Pancreas (tissue), 10 donors: ENCODE data around the gene ANKRD44. TPM values are rescaled to one million over a fixed set of nuclear protein-coding genes. Genes with fewer than 3 reads are reported as not detected.

Experiments used
- ATAC-seq, 4 donors: fragments of 200-7000 bp; cut with Tn5 transposase; one replicate each; pipeline versions ENCODE4 v1.8.0 to v1.9.1; 2020; ENCODE audit warnings: mild to moderate bottlenecking in 4 of 4, moderate library complexity in 4 of 4
- DNase-seq, 6 donors: peaks; one replicate each; pipeline ENCODE4 v3.0.0-alpha.2; 2020
- FAIRE-seq: peaks from 2 replicates; lab custom pipeline; 2012; peaks lifted over from hg19 to GRCh38; lab: Jason Lieb, UNC
- H3K27ac ChIP-seq, 4 donors: fragments of 200-600 bp; sonication (generic); 1 replicate in 3 of 4; 2 replicates in 1 of 4; pipeline versions ENCODE4 v1.5.0 to v1.8.0; 2020
- H3K27me3 ChIP-seq, 4 donors: fragments of 200-600 bp; one replicate each; pipeline ENCODE4 v1.8.0; 2021
- H3K36me3 ChIP-seq, 3 donors: fragments of 200-600 bp; sonication (generic) in 1 of 3; one replicate each; pipeline versions ENCODE4 v1.5.0 to v1.8.0; 2020 to 2021
- H3K4me1 ChIP-seq, 3 donors: fragments of 200-600 bp; one replicate each; pipeline ENCODE4 v1.8.0; 2021
- H3K4me3 ChIP-seq, 4 donors: fragments of 200-600 bp; sonication (generic) in 2 of 4; one replicate each; pipeline versions ENCODE4 v1.5.0 to v1.8.0; 2020 to 2021
- H3K9me3 ChIP-seq, 4 donors: fragments of 200-600 bp; one replicate each; pipeline ENCODE4 v1.8.0; 2021
- CTCF ChIP-seq, 4 donors: fragments of 200-600 bp; sonication (generic) in 3 of 4; IDR thresholded peaks; one replicate each; pipeline versions ENCODE4 v1.5.0 to v1.8.0; 2021; ENCODE audit warnings: antibody characterized with exemption in 4 of 4
- WGBS, 2 donors: extraction: QIAGEN DNeasy Blood & Tissue Kit; methylation state at CpG; one replicate each; pipeline ENCODE4 v1.1.7; 2013; 5-methylcytosine and 5-hydroxymethylcytosine counted together
- intact Hi-C, 3 donors: fragments of 100-400 bp; cut with DNase I; formaldehyde crosslinking; loops; one replicate each; pipeline versions ENCODE4 v1.11.1 to v1.14.2; 2022
- polyA plus RNA-seq, 2 donors: library from polyadenylated mRNA; stranded (reverse); fragments of 200-250 nt; gene quantifications; one replicate each; pipeline ENCODE4 v1.2.3, GENCODE V29; 2013
- total RNA-seq, 6 donors: library from RNA; stranded (reverse); fragmentation: NEBNext Ultra II Directional in 4 of 6; extraction: Animal tissue kit (Norgen Biotek cat#: 25700) in 4 of 6; gene quantifications; one replicate each; pipeline versions ENCODE4 v1.2.1 to v1.2.4, GENCODE V29; 2021 to 2023
- donor health status: healthy with polysubstance abuse.
- donor health status: DM: no; HTN: no; CAD: no; lungs with moderate emphysema.
- donor health status: DM: no; HTN: no; CAD: no.
- donor health status: control.
- donor health status: control.
- donor health status: Bipolar disorder and iron deficiency.
- donor health status: DM: yes; HTN: yes; CAD: no.
- donor health status: DM: no; HTN: no; CAD: no.
- donor health status: DM: no; HTN: no; CAD: no.
- donor health status: DM: yes; HTN: yes; CAD: no.

The ANKRD44 gene
- total and polyA plus RNA-seq, 8 donors: 1.9 to 12.5 (median 7.7) TPM

- Histone ChIP-seq H3K9me3 (no peaks in the 10 kb centered on the region), H3K4me1 (no peaks in the 10 kb centered on the region), H3K27ac (no peak overlapping the region), H3K4me3 (no peak overlapping the region), H3K36me3 (no peaks in the 10 kb centered on the region), H3K27me3 (no peaks in the 10 kb centered on the region)
- FAIRE-seq (no peak), DNase-seq (peak in 4 of 6 donors; percentile 22 to 45 (median 32)), ATAC-seq (peak in 3 of 4 donors; percentile 46 to 63 (median 58))
- WGBS, 2 donors: 72 to 85% methylated on average over 4 of the region's 4 CpGs
- no peak for TF ChIP-seq CTCF (IDR thresholded peaks at IDR 0.05)
- intact Hi-C loops: no loop called here
Observed at GRCh38 chr2:197108758-197109157, 201.8 kb downstream of the ANKRD44 start.

- H3K36me3 ChIP-seq: no peaks in the 10 kb centered on the region
- ATAC-seq (peak in 3 of 4 donors; percentile 29 to 73 (median 50)), FAIRE-seq (no peak), DNase-seq (peak in 2 of 6 donors; percentile 7 to 13)
- H3K9me3 ChIP-seq: no peaks in the 10 kb centered on the region
- no peaks in the 10 kb centered on the region for H3K4me1 ChIP-seq
- H3K27ac ChIP-seq: peak overlapping the region in 2 of 4 donors; percentile 30 to 34
- no peak for TF ChIP-seq CTCF (IDR thresholded peaks at IDR 0.05)
- intact Hi-C loops: no loop called here
- WGBS, 2 donors: 69 to 73% methylated on average over 2 of the region's 2 CpGs
- no peaks in the 10 kb centered on the region for H3K27me3 ChIP-seq
- H3K4me3 ChIP-seq: no peak overlapping the region
Observed at GRCh38 chr2:197107291-197108269, 203.0 kb downstream of the ANKRD44 start.

- H3K4me1 ChIP-seq: no peaks in the 10 kb centered on the region
- FAIRE-seq (no peak), ATAC-seq (no peak), DNase-seq (no peak)
- no peaks in the 10 kb centered on the region for H3K36me3 ChIP-seq
- TF ChIP-seq CTCF (IDR thresholded peaks at IDR 0.05): no peak
- no peak overlapping the region for H3K4me3 ChIP-seq
- no peaks in the 10 kb centered on the region for H3K27me3 ChIP-seq
- H3K27ac ChIP-seq: no peak overlapping the region
- no peaks in the 10 kb centered on the region for H3K9me3 ChIP-seq
- intact Hi-C loops: no loop called here
- WGBS, 2 donors: 97 to 98% methylated on average over 1 of the region's 1 CpG
Observed at GRCh38 chr2:197103363-197103762, 207.2 kb downstream of the ANKRD44 start.

GRCh38 chr2:197102231-197102630, 208.3 kb downstream of the ANKRD44 start:
- TF ChIP-seq CTCF (IDR thresholded peaks at IDR 0.05): no peak
- no peaks in the 10 kb centered on the region for H3K9me3 ChIP-seq
- no peak for FAIRE-seq
- no peaks in the 10 kb centered on the region for H3K36me3 ChIP-seq
- no peak for DNase-seq
- H3K4me3 ChIP-seq: no peak overlapping the region
- H3K4me1 ChIP-seq: no peaks in the 10 kb centered on the region
- no peak for ATAC-seq
- intact Hi-C loops: no loop called here
- H3K27me3 ChIP-seq: no peaks in the 10 kb centered on the region
- H3K27ac ChIP-seq: no peak overlapping the region
- WGBS, 2 donors: 92 to 97% methylated on average over 1 of the region's 1 CpG

GRCh38 chr2:197101519-197101918, 209.1 kb downstream of the ANKRD44 start:
- H3K27ac ChIP-seq: no peak overlapping the region
- ATAC-seq (no peak), DNase-seq (no peak), FAIRE-seq (no peak)
- no peaks in the 10 kb centered on the region for H3K27me3 ChIP-seq
- no peaks in the 10 kb centered on the region for H3K36me3 ChIP-seq
- no peak for TF ChIP-seq CTCF (IDR thresholded peaks at IDR 0.05)
- 91 to 95% methylated on average over 2 of the region's 2 CpGs for WGBS, 2 donors
- no peaks in the 10 kb centered on the region for H3K4me1 ChIP-seq
- intact Hi-C loops: no loop called here
- no peaks in the 10 kb centered on the region for H3K9me3 ChIP-seq
- no peak overlapping the region for H3K4me3 ChIP-seq
